ENCODE measurements around the gene EIF3K. TPM values are rescaled to one million over a fixed set of nuclear protein-coding genes. Genes with fewer than 3 reads are reported as not detected.

Gene EIF3K
- total and polyA plus RNA-seq, 2 of the 8 experiments (the other 6 are each of a cell fraction or from before 2014, with no cell fraction given): 329 to 937 TPM

- no peak for TF ChIP-seq CHD7 (IDR thresholded peaks at IDR 0.05; ENCODE audit: insufficient replicate concordance, low read length)
- no peak for TF ChIP-seq POLR2A (IDR thresholded peaks at IDR 0.05; ENCODE audit: control extremely low read depth in 1 of 2, low read depth in 2 of 2, low read length in 2 of 2)
- no peak for TF ChIP-seq RFX5 (IDR thresholded peaks at IDR 0.05; ENCODE audit: borderline replicate concordance, low read depth, low read length)
- TF ChIP-seq USF2 (IDR thresholded peaks at IDR 0.05; ENCODE audit: low read length): no peak
- no peak for TF ChIP-seq EGR1 (IDR thresholded peaks at IDR 0.05; ENCODE audit: borderline replicate concordance, low read depth, low read length)
- no peak for TF ChIP-seq BRCA1 (IDR thresholded peaks at IDR 0.05; ENCODE audit: low read depth, low read length)
- no peak for TF ChIP-seq TAF7 (optimal IDR thresholded peaks at IDR 0.05; ENCODE audit: borderline replicate concordance, low read depth, low read length)
- no peak for TF ChIP-seq RAD21 (IDR thresholded peaks at IDR 0.05 in 1 of 2, conservative IDR thresholded peaks at IDR 0.05 in 1 of 2; ENCODE audit: low read depth in 2 of 2, low read length in 2 of 2)
- TF ChIP-seq E2F6 (IDR thresholded peaks at IDR 0.05): no peak
Measured at GRCh38 chr19:38678891-38679494, 60.0 kb downstream of the EIF3K start (continued).

Data from H1 (cell line).